ENCODE data around the gene COL20A1. TPM values are rescaled to one million over a fixed set of nuclear protein-coding genes. Genes with fewer than 3 reads are reported as not detected.

Gene COL20A1
- total RNA-seq, 5 donors from 2014 or later (not counting 1 experiment from before 2014, with no cell fraction given), result 0.16 to 0.35 (median 0.23) TPM; not detected in 2

- POLR2A ChIA-PET, result no interaction called here
Observed at GRCh38 chr20:63365601-63366389, 72.8 kb downstream of the COL20A1 start.

GRCh38 chr20:63366390-63367365 lies 73.7 kb downstream of the COL20A1 start:
- Mint-ChIP-seq H3K9me3 (no peaks in the 10 kb centered on the region), H3K36me3 (no peaks in the 10 kb centered on the region), H3K27ac (no peak overlapping the region), H3K27me3 (peaks cover 19 to 37% of the 10 kb centered on the region in 2 donors), H3K4me3 (no peak overlapping the region), H3K4me1 (peaks cover 0 to 7% (median 3%) of the 10 kb centered on the region in 3 donors)
- ChIA-PET CTCF (no interaction called here), POLR2A (no interaction called here)
- Histone ChIP-seq H3K4me3 (ENCODE audit: control insufficient read depth in 1 of 2, extremely low read depth in 1 of 2, low read length in 1 of 2) (no peak overlapping the region), H3K27ac (ENCODE audit: low read length) (no peak overlapping the region), H3K36me3 (ENCODE audit: control insufficient read depth in 2 of 2, extremely low read depth in 1 of 2, insufficient read depth in 1 of 2, low read length in 1 of 2) (no peaks in the 10 kb centered on the region), H3K9me3 (no peaks in the 10 kb centered on the region), H3K27me3 (replicated peaks in 1 of 2; ENCODE audit: control insufficient read depth in 2 of 2, extremely low read depth in 1 of 2, insufficient read depth in 2 of 2, low read length in 1 of 2) (peaks cover 0 to 75% of the 10 kb centered on the region in 2 experiments), H3K4me1 (ENCODE audit: control insufficient read depth in 1 of 2, extremely low read depth in 1 of 2, insufficient read depth in 2 of 2, low read length in 2 of 2) (no peaks in the 10 kb centered on the region)
- DNase-seq (no peak), ATAC-seq (replicated peaks in 1 of 4) (no peak)
- WGBS (ENCODE audit: insufficient coverage), result 76% methylated on average over 20 of the region's 30 CpGs

More at GRCh38 chr20:63365601-63366389, 72.8 kb downstream of the COL20A1 start:
- Mint-ChIP-seq H3K4me1 (peaks cover 0 to 7% (median 3%) of the 10 kb centered on the region in 3 donors), H3K4me3 (no peak overlapping the region), H3K27me3 (peaks cover 19 to 31% of the 10 kb centered on the region in 2 donors), H3K27ac (no peak overlapping the region), H3K9me3 (no peaks in the 10 kb centered on the region), H3K36me3 (no peaks in the 10 kb centered on the region)
- H3K27me3 ChIP-seq (replicated peaks in 1 of 2; ENCODE audit: control insufficient read depth in 2 of 2, extremely low read depth in 1 of 2, insufficient read depth in 2 of 2, low read length in 1 of 2), result peaks cover 0 to 72% of the 10 kb centered on the region in 2 experiments
- H3K36me3 ChIP-seq (ENCODE audit: control insufficient read depth in 2 of 2, extremely low read depth in 1 of 2, insufficient read depth in 1 of 2, low read length in 1 of 2), result no peaks in the 10 kb centered on the region
- CTCF ChIA-PET, result no interaction called here
- peaks cover 0 to under 1% of the 10 kb centered on the region in 2 experiments for H3K4me1 ChIP-seq (ENCODE audit: control insufficient read depth in 1 of 2, extremely low read depth in 1 of 2, insufficient read depth in 2 of 2, low read length in 2 of 2)
- no peaks in the 10 kb centered on the region for H3K9me3 ChIP-seq
- no peak for ATAC-seq (replicated peaks in 1 of 4)
- no peak overlapping the region for H3K27ac ChIP-seq (ENCODE audit: low read length)
- no peak overlapping the region for H3K4me3 ChIP-seq (ENCODE audit: control insufficient read depth in 1 of 2, extremely low read depth in 1 of 2, low read length in 1 of 2)
- WGBS (ENCODE audit: insufficient coverage), result 74% methylated on average over 16 of the region's 22 CpGs
- DNase-seq, result no peak

GRCh38 chr20:63367446-63368055 lies 74.6 kb downstream of the COL20A1 start:
- H3K4me3 Mint-ChIP-seq, result no peak overlapping the region
- no peaks in the 10 kb centered on the region for H3K36me3 ChIP-seq (ENCODE audit: control insufficient read depth in 2 of 2, extremely low read depth in 1 of 2, insufficient read depth in 1 of 2, low read length in 1 of 2)
- DNase-seq, result no peak
- no peaks in the 10 kb centered on the region for H3K9me3 ChIP-seq
- no peak overlapping the region for H3K4me3 ChIP-seq (ENCODE audit: control insufficient read depth in 1 of 2, extremely low read depth in 1 of 2, low read length in 1 of 2)
- H3K27ac Mint-ChIP-seq, result no peak overlapping the region
- no peaks in the 10 kb centered on the region for H3K36me3 Mint-ChIP-seq
- 67% methylated on average over 17 of the region's 24 CpGs for WGBS (ENCODE audit: insufficient coverage)
- ChIA-PET CTCF (interaction anchor here in 1 of 2 donors (0.6 kb wide), 1 partner anchor 78 kb away, joined by 3 read pairs; no protein-coding TSS in a partner anchor), POLR2A (no interaction called here)
- H3K27ac ChIP-seq (ENCODE audit: low read length), result no peak overlapping the region
- peaks cover 0 to 4% (median under 1%) of the 10 kb centered on the region in 3 donors for H3K4me1 Mint-ChIP-seq
- peaks cover 16 to 34% of the 10 kb centered on the region in 2 donors for H3K27me3 Mint-ChIP-seq
- no peaks in the 10 kb centered on the region for H3K9me3 Mint-ChIP-seq
- no peaks in the 10 kb centered on the region for H3K4me1 ChIP-seq (ENCODE audit: control insufficient read depth in 1 of 2, extremely low read depth in 1 of 2, insufficient read depth in 2 of 2, low read length in 2 of 2)
- peaks cover 0 to 70% of the 10 kb centered on the region in 2 experiments for H3K27me3 ChIP-seq (replicated peaks in 1 of 2; ENCODE audit: control insufficient read depth in 2 of 2, extremely low read depth in 1 of 2, insufficient read depth in 2 of 2, low read length in 1 of 2)
- ATAC-seq (replicated peaks in 1 of 4), result no peak

- Histone ChIP-seq H3K4me3 (ENCODE audit: control insufficient read depth in 1 of 2, extremely low read depth in 1 of 2, low read length in 1 of 2) (no peak overlapping the region), H3K27me3 (replicated peaks in 1 of 2; ENCODE audit: control insufficient read depth in 2 of 2, extremely low read depth in 1 of 2, insufficient read depth in 2 of 2, low read length in 1 of 2) (peaks cover 0 to 68% of the 10 kb centered on the region in 2 experiments), H3K27ac (ENCODE audit: low read length) (no peak overlapping the region), H3K9me3 (no peaks in the 10 kb centered on the region), H3K4me1 (ENCODE audit: control insufficient read depth in 1 of 2, extremely low read depth in 1 of 2, insufficient read depth in 2 of 2, low read length in 2 of 2) (no peaks in the 10 kb centered on the region), H3K36me3 (ENCODE audit: control insufficient read depth in 2 of 2, extremely low read depth in 1 of 2, insufficient read depth in 1 of 2, low read length in 1 of 2) (no peaks in the 10 kb centered on the region)
- no peak for ATAC-seq (replicated peaks in 1 of 4)
- peaks cover 15 to 31% of the 10 kb centered on the region in 2 donors for H3K27me3 Mint-ChIP-seq
- no peaks in the 10 kb centered on the region for H3K4me1 Mint-ChIP-seq
- H3K4me3 Mint-ChIP-seq, result no peak overlapping the region
- no peaks in the 10 kb centered on the region for H3K9me3 Mint-ChIP-seq
- no peaks in the 10 kb centered on the region for H3K36me3 Mint-ChIP-seq
- DNase-seq, result no peak
- H3K27ac Mint-ChIP-seq, result no peak overlapping the region
- WGBS (ENCODE audit: insufficient coverage), result 68% methylated on average over 4 of the region's 8 CpGs
- ChIA-PET CTCF (no interaction called here), POLR2A (no interaction called here)
Observed at GRCh38 chr20:63368151-63368550, 75.2 kb downstream of the COL20A1 start.

- H3K4me3 ChIP-seq (ENCODE audit: control insufficient read depth in 1 of 2, extremely low read depth in 1 of 2, low read length in 1 of 2), result no peak overlapping the region
- no peak overlapping the region for H3K4me3 Mint-ChIP-seq
- WGBS (ENCODE audit: insufficient coverage), result 80% methylated on average over 10 of the region's 10 CpGs
- no peaks in the 10 kb centered on the region for H3K4me1 ChIP-seq (ENCODE audit: control insufficient read depth in 1 of 2, extremely low read depth in 1 of 2, insufficient read depth in 2 of 2, low read length in 2 of 2)
- H3K27ac Mint-ChIP-seq, result no peak overlapping the region
- H3K36me3 ChIP-seq (ENCODE audit: control insufficient read depth in 2 of 2, extremely low read depth in 1 of 2, insufficient read depth in 1 of 2, low read length in 1 of 2), result no peaks in the 10 kb centered on the region
- no peaks in the 10 kb centered on the region for H3K4me1 Mint-ChIP-seq
- peaks cover 12 to 32% of the 10 kb centered on the region in 2 donors for H3K27me3 Mint-ChIP-seq
- H3K9me3 ChIP-seq, result no peaks in the 10 kb centered on the region
- DNase-seq (no peak), ATAC-seq (replicated peaks in 1 of 4) (no peak)
- ChIA-PET CTCF (no interaction called here), POLR2A (no interaction called here)
- no peak overlapping the region for H3K27ac ChIP-seq (ENCODE audit: low read length)
- no peaks in the 10 kb centered on the region for H3K9me3 Mint-ChIP-seq
- peaks cover 0 to 68% of the 10 kb centered on the region in 2 experiments for H3K27me3 ChIP-seq (replicated peaks in 1 of 2; ENCODE audit: control insufficient read depth in 2 of 2, extremely low read depth in 1 of 2, insufficient read depth in 2 of 2, low read length in 1 of 2)
- no peaks in the 10 kb centered on the region for H3K36me3 Mint-ChIP-seq
Observed at GRCh38 chr20:63369024-63369530, 76.1 kb downstream of the COL20A1 start.
